Chondrocyte (in vitro differentiated cells): ENCODE measurements around the gene FAM32A. TPM values are rescaled to one million over a fixed set of nuclear protein-coding genes. Genes with fewer than 3 reads are reported as not detected.

Experiments used
- DNase-seq: peaks from one replicate; pipeline ENCODE4 v3.0.0; 2021; ENCODE audit warnings: mixed read lengths, low spot score
- H3K27ac Mint-ChIP-seq: one replicate; pipeline ENCODE4 v1.8.0; 2021; ENCODE audit warnings: mild to moderate bottlenecking, moderate library complexity, mixed read lengths; ENCODE audit not compliant: unreplicated experiment
- H3K27me3 Mint-ChIP-seq: 2 replicates; pipeline ENCODE4 v1.8.0; 2021; ENCODE audit warnings: low read depth, mixed read lengths
- H3K36me3 Mint-ChIP-seq: 2 replicates; pipeline ENCODE4 v1.8.0; 2021; ENCODE audit warnings: low read depth, mixed read lengths
- H3K4me1 Mint-ChIP-seq: 2 replicates; pipeline ENCODE4 v1.8.0; 2021; ENCODE audit warnings: low read depth, mild to moderate bottlenecking, mixed read lengths
- H3K4me3 Mint-ChIP-seq: one replicate; pipeline ENCODE4 v1.8.0; 2021; ENCODE audit warnings: mild to moderate bottlenecking, moderate library complexity, mixed read lengths; ENCODE audit not compliant: unreplicated experiment
- H3K9me3 Mint-ChIP-seq: 2 replicates; pipeline ENCODE4 v1.8.0; 2021; ENCODE audit warnings: low read depth, mixed read lengths
- total RNA-seq: library from RNA; stranded (reverse); gene quantifications from 3 replicates; pipeline ENCODE4 v1.2.1, GENCODE V29; 2021
- TF ChIP-seq, protein P1 (sequence below): fragments of 200-600 bp; sonication (generic); IDR thresholded peaks from 2 replicates; pipeline ENCODE4 v1.5.0; 2021; ENCODE audit warnings: antibody characterized with exemption, mild to moderate bottlenecking, moderate library complexity

The FAM32A gene
- total RNA-seq, 1 donor from 2014 or later = 64.9 TPM

DNA sequence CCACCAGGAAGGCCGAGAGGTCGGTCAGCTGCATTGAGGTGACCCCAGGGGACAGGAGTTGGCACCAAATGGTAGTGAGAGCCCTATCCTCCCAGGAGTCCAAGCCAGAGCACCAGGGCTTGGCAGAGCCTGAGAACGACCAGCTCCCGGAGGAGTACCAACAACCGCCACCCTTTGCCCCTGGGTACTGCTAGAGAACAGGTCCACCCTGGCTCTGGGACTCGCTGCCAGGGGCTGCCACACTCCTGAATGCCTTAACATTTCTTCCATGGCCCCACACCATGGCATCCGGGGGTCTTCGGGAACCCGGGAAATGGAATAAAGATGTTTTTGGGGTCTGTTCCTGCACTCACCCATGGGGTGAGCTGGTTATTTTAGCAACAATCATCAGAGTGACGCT is 27.6 kb upstream of the FAM32A start:
- no peak for DNase-seq
- peaks cover 13% of the 10 kb centered on the region for H3K4me1 Mint-ChIP-seq
- TF ChIP-seq, protein P1, sequence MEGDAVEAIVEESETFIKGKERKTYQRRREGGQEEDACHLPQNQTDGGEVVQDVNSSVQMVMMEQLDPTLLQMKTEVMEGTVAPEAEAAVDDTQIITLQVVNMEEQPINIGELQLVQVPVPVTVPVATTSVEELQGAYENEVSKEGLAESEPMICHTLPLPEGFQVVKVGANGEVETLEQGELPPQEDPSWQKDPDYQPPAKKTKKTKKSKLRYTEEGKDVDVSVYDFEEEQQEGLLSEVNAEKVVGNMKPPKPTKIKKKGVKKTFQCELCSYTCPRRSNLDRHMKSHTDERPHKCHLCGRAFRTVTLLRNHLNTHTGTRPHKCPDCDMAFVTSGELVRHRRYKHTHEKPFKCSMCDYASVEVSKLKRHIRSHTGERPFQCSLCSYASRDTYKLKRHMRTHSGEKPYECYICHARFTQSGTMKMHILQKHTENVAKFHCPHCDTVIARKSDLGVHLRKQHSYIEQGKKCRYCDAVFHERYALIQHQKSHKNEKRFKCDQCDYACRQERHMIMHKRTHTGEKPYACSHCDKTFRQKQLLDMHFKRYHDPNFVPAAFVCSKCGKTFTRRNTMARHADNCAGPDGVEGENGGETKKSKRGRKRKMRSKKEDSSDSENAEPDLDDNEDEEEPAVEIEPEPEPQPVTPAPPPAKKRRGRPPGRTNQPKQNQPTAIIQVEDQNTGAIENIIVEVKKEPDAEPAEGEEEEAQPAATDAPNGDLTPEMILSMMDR = no peak
- H3K27ac Mint-ChIP-seq = no peak overlapping the region
- no peaks in the 10 kb centered on the region for H3K9me3 Mint-ChIP-seq
- H3K27me3 Mint-ChIP-seq = peaks cover 7% of the 10 kb centered on the region
- no peak overlapping the region for H3K4me3 Mint-ChIP-seq
- H3K36me3 Mint-ChIP-seq = no peaks in the 10 kb centered on the region

DNA sequence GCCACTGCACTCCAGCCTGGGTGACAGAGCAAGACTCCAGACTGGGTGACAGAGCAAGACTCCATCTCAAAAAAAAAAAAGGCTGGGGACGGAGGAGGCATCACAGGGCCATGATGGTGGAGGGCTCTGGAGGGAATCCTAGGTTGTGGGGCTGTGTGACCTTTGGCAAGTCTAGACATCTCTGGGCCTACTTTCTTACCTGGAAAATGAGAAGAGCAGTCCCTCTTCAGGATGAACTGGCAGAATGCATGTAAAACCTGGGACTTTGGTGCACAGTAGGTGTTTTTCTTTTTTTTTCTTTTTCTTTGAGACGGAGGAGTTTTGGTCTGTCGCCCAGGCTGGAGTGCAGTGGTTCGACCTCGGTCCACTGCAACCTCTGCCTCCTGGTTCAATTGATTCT is 25.6 kb upstream of the FAM32A start:
- Mint-ChIP-seq H3K4me1 (peaks cover 13% of the 10 kb centered on the region), H3K27me3 (peaks cover 5% of the 10 kb centered on the region), H3K9me3 (no peaks in the 10 kb centered on the region), H3K4me3 (no peak overlapping the region), H3K36me3 (no peaks in the 10 kb centered on the region), H3K27ac (no peak overlapping the region)
- no peak for DNase-seq
- TF ChIP-seq, protein P1 = no peak

DNA sequence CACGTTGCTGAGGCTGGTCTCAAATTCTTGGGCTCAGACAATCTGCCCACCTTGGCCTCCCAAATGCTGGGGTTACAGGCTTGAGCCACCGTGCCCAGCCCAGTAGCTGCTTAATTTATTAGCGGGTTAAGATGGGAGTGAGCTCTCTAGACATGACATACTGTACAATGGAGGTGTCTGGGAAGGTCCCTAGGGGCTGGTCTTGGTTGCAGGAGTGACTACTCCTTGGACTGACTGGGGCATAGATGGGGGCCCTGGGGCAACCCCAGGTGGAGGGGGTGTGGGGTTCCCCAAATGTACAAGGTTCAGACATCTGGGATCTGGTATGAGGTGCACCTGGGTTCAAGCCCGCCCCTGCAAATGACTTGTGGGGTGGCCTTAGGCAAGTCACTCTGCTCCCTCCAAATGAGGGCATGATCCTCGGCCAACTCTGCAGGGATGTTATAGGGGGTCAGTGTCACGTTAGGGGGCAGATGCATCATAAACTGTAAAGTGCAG is 24.7 kb upstream of the FAM32A start:
- Mint-ChIP-seq H3K36me3 (no peaks in the 10 kb centered on the region), H3K27ac (no peak overlapping the region), H3K9me3 (no peaks in the 10 kb centered on the region), H3K27me3 (no peaks in the 10 kb centered on the region), H3K4me3 (no peak overlapping the region), H3K4me1 (peaks cover 13% of the 10 kb centered on the region)
- DNase-seq = no peak
- TF ChIP-seq, protein P1 = no peak

DNA sequence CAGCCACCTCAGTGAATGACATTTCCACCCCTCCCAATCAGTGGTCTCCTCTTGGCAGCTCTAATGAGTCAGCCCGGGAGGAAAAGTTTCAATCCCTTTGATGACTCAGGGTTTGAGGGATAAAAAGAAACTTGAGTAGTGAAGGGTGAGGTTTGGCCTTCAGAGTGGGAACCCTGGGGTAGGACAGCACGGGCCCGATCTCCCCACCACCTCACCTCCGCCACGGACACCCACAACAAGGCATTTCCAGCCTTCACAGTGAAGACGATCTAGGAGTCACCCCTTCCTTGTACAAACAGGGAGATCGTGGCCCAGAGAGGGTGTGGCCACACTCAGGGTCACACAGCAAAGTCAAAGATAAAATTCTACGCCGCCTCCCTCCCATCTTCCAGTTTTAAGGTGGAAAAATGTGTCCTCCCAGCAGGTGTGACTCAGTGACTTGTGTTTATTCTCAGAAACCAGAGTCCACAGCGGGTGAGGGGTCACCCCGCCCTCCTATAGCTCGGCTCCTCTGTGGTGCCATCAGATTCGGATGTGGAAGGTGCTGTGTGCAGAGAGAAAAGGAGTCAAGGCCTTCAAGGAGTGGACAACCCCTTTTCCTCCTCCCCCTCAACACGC is 24.2 kb upstream of the FAM32A start:
- Mint-ChIP-seq H3K27ac (peak overlapping the region; percentile 66), H3K9me3 (no peaks in the 10 kb centered on the region), H3K27me3 (no peaks in the 10 kb centered on the region), H3K36me3 (no peaks in the 10 kb centered on the region), H3K4me1 (peaks cover 13% of the 10 kb centered on the region), H3K4me3 (no peak overlapping the region)
- DNase-seq = no peak
- TF ChIP-seq, protein P1 = no peak

DNA sequence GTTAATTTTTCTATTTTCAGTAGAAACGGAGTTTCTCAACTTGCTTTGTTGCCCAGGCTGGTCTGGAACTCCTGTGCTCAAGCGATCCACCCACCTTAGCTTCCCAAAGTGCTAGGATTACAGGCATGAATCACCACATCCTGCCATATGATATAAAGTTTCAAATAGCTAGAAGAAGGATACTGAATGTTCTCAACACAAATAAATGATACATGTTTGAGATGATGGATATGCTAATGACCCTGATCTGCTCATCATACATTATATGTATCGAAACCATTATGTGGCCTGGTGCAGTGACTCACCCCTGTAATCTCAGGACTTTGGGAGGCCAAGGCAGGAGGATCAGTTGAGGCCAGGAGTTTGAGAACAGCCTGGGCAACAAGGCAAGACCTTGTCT is 23.4 kb upstream of the FAM32A start:
- Mint-ChIP-seq H3K27me3 (no peaks in the 10 kb centered on the region), H3K27ac (peak overlapping the region; percentile 82), H3K36me3 (no peaks in the 10 kb centered on the region), H3K4me3 (no peak overlapping the region), H3K9me3 (no peaks in the 10 kb centered on the region), H3K4me1 (peaks cover 13% of the 10 kb centered on the region)
- TF ChIP-seq, protein P1 = no peak
- no peak for DNase-seq
